Stimulated activated CD4-positive, alpha-beta T cell treated with anti-CD3 and anti-CD28 coated beads, Interleukin-1b, Interleukin-23, amount 100 ng/mL, for 48 hours (primary cell): ENCODE measurements around the gene MMD.
"Not testable (repeated sequence)": the region's sequence is repeated elsewhere in the genome, so short reads cannot be mapped to it uniquely, and the experiment has no call there.

Experiments
- DNase-seq: peaks from one replicate; pipeline ENCODE4 v3.0.0-alpha.2; 2020

Gene MMD

DNA sequence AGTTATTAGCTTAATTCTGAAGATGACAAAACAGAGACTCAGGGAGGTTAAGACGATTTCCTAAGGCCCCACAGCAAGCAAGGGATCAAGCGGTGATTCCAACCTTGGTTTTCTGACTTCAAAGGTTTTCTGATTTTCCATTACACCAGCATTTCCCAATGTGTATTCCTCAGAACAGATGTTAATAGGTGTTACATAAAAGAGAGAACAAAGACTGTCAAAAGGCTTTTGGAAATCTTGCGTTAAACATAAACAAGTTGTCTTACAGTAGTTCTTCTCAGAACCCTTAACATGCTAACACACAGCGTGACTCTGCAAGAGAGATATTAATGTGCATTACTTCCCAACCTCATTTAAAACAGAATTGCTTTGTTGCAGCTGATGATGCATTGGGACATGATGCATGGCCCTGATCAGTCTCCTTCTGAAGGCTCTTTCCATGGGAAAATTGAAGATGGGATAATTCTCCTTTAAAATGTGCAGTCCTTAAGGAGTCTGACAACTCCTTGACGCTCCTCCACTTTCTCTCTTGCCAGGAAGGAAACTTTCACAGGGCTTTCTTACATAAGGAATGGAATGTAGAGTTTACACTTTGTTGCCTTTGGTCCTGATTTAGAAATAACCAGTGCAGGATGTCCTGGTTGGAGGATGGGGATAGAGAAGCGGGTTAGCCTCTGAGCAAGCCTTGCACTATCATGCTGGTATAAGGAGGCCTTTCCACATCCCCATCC lies 21.5 kb upstream of the MMD start:
- DNase-seq = no peak

DNA sequence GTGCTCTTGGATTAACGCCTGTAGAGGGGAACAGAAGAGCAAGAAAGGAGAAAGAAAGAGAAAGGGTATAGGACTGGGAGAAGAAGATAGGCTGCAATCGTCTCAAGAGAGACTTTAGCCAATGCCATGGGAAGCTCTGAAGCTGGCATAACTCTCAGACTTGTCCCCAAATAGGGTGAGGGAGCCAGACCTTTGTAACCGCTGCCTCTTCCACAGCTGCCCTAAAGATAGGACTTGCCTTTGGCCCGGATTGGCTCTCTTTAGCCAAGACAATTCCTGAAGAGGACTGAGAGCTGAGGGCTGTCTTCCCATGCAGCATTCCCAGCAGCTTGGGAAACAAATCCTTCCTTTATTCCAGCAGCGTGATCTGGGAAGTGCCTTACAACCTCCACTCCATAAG lies 20.8 kb upstream of the MMD start:
- DNase-seq = no peak

GRCh38 chr17:55441544-55441943 lies 19.9 kb upstream of the MMD start:
- DNase-seq = no peak

- DNase-seq = no peak
Measured at GRCh38 chr17:55440391-55440790, 18.8 kb upstream of the MMD start.

- DNase-seq = no peak
Measured at GRCh38 chr17:55437159-55437605, 15.5 kb upstream of the MMD start.

DNA sequence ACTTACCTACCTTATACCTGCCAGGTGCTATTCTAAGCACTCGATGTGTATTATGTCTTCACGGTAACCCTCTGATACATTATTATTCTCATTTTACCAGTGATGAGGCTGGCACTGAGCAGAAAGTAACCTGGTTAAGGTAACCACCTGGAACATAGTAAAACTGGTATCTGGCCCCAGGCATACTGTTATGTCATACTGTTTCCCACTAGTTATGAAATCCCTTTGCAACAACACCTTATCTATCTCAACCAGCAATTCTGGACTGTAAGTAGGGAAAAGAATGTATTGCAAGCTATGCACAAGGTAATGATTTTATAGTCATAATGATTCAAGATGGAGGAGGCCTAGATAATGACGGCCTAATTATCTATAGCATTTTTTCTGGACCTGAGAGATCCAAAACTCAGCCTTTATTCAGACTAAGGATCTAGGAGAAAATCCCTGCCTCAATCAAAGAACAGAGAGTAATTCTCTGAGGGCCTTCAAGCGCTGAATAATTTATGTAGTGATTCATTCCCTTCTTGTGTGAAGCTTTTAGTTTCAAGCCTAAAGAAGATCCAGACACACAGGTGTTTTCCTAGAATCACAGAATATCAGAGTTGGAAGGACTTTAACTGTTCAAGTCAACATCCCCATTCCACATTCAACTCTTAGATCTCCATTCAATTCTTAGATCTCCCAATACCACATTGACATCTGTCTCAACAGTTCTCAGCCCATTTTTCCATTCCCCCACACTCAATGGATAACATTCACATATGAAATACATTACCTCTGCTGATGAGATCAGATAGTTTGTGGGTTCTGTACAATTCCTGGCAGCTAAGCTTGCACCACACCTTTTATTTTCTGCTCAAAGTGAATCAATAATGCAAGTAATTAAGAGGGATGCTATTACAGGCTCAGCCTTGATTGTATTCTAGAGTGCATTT lies 14.9 kb upstream of the MMD start:
- no peak for DNase-seq

GRCh38 chr17:55435408-55435807 lies 13.8 kb upstream of the MMD start:
- DNase-seq = no peak

- DNase-seq = peak; percentile 34
Measured at GRCh38 chr17:55434721-55435120, 13.1 kb upstream of the MMD start.

DNA sequence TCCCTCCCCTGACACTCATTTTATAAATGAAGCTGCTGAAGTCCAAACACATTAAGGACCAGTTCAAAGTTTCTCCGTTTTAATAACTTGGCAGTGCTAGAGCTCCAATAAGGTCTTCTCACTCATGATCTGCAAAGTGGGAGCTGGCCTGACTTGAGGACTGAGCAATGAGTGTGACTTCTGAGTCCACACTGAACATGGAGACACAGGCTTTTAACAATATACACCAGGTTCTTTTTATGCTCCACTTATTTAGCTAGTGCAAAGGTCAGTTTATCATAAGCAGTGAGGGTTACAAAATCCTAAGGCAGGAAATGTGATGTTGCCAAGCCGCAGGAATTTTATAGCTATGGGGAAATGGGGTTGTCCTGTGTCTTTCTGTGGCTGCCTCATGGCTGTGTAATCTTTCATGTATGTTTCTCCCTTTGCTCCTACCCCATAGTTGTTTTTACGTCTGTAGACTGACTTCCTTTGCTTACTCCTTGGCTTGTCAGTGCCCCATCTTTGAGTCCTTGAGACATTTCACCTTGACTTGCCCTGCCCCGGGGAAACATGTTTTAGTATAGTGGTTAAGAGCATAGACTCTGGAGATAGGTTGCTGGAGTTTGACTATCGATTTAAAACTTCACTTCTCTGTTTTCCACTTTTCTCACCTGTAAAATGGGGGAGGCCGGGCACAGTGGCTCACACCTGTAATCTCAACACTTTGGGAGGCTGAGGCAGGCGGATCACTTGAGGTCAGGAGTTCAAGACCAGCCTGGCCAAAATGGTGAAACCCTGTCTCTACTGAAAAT lies 12.2 kb upstream of the MMD start:
- no peak for DNase-seq

DNA sequence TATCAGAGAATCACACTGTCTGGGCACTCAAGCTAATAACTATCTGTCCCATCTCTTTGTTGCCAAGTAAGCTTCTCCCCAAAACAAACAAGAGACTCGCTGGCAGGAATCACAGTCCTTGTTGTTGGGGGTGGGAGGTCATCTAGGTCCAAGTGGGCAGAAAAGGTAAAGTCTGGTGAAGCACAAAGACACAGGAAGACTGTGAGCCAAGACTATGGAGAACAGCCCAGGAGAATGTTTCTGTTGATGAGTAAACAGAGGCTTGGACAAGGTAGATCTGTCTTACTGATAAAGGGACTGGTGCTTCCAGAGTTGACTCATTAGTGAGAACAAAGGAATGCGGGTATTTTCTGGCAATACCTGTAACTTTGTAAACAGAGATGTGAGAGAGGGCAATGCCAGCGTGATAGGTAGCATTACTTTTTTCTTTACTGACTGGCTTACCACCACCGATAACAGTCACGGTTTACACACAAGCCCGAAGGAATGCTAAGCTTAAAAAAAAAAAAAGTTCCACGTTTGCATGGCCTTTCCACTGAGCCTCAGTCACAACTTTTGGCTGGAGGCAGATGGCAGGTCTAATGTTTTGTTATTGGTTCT lies 11.5 kb upstream of the MMD start:
- no peak for DNase-seq

DNA sequence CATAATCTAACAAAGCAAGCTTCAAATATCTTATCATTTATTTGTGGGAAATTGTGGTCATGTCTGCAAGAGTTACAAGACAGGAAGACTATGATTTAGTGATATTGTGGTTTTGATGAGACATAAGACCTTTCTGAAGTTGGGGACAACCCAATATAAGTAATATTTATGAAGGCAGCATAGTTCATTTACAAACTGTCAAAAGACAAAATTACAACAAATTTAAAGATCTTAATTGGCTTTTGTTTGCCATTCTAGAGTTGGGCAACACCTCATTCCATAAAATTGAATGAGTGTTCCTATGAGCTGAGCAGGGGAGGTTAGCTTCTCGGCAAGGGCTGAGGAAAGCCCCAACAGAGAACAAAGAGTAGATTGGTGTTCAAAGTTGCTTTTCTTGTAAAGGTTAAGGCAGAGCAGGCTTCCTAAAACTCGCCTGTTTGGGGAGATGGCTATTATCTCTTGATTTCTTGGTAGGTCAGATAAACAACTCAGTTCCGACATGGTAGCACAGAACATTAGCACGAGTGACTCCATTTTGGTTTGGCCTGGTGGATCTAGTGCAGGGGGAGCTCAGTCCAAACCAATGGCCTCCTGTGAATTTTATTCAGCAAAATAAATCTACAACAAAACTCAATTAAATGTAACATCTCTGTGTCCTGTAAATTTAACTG lies 10.9 kb upstream of the MMD start:
- DNase-seq = no peak

GRCh38 chr17:55431914-55432313 lies 10.3 kb upstream of the MMD start:
- DNase-seq = not testable (repeated sequence)

DNA sequence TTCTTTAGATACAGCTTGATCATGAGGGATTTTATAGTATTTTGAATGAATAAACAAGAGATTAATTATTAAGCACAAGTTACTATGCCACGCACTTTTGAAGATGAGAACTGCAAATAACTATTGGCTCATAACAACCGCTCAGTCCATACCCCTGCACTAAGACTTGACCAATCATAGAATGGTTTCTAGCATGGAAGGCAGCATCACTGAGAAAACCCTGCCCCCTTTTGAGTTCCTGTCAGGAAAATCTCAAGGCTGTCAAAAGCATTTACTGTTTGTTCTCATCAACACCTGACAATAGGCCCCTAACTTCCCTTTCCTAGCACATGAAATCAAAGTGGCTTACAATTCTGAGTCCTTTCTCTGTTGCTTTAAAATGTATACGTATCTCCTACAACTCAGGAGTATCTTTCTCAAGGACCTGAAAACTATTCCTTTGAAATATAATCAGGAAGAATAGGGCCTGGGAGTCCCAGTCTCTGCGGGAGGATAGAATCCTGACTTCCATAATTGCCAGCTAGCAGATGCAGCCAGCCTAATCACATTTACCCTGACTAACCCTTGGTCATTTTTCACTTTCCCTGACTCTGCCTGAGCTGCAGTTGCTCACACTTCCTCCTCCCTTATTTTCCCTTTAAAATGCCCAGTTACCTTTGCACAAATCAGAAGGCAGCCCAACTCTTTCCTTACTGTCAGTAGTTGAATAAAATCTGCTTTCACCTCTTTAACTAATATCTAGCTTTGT lies 9.1 kb upstream of the MMD start:
- no peak for DNase-seq

DNA sequence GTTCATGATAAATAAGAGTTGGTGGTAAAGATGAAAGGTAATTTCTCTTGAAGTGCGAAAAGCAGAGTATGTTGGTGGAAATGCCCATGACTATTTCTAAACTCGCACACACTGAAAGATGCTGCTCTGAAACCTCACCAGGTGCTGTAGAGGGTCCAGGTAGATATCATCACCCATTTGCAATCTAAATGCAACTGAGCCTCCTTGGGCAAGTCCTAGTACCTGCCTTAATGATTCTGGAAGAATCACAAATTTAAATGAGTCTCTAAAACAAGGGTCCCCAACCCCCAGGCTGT lies 5.9 kb upstream of the MMD start:
- no peak for DNase-seq

DNA sequence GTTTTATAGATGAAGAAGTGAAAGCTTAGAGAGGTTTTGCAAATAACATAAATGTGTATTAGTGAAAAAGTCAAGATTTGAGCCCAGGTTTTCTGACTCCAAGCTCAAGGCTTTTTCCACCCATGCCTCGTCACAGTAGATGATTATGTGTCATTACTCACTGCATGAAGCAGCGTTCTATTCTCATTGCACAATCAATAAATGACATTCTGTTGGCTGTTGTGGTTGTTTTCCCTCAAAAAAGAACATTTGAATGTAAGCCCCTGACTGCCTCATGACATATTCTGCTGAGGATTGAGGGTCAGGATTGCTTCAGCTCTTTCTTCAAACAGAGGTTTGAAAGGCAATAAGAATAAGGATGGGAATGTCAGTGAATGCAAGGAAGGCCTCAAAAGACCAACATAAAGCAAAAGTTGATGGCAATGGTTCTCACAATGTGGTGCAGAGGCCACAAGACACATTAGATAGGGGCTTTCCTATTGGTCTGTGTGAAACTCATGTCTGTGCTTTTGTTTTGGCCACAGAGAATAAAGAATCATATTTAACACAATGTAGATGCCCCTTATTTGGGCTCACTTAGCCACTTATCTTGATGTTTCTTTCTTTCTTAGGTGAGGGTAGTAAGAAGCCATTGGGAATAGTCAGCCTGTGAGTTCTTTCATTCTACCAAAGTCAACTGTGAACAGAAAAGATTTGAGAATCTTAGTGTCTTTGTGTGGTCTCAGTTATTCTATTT lies 5.4 kb upstream of the MMD start:
- DNase-seq = no peak

DNA sequence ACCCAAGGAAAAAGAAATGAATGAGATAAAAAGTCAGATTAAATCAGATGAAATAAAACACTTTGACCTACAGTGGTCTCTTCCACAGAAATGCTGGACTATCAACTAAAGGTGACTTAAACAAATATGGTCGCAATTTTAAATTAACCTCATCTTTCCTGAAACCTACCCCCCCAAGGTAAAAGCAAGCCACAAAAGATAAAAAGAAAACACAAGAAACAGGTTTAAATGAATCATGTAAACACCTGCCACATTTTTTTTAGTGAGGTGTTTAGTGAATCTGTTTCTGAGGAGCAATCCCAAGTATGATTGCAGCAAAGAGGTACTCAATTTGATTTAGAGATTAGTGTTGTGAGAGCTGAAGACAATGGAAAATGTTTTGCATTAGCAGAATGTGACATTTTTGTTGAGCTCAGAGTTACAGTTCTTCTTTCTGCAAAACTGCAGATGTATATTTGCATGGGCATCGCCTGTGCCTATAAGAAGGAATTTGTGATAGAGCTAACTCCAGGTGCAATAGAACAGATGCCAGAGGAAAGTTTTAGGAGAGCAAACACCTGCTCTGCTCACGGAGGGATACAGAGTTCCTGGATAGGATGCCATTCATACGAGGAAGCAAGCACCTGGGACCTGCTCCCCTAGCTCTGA lies 3.4 kb upstream of the MMD start:
- DNase-seq = no peak

DNA sequence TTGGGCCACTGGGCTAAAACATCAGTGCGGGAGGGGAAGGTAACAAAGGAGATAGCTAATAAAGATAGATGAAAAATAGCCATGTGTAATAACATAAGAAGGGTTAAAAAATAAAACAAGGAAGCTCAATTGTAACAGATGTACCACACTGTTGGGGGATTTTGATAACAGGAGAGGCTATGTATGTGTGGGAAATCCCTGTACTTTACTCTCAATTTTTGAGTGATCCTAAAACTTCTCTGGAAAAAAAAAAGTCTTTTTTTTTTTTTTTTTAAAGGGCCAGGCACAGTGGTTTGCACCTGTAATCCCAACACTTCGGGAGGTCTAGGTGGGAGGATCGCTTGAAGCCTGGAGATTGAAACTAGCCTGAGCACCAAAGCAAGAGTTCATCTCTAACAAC lies 1.9 kb upstream of the MMD start:
- no peak for DNase-seq

- not testable (repeated sequence) for DNase-seq
Measured at GRCh38 chr17:55422828-55423164, 1.2 kb upstream of the MMD start.

- DNase-seq = peak; percentile 33
Measured at GRCh38 chr17:55420776-55421178, 858 bp downstream of the MMD start.

DNA sequence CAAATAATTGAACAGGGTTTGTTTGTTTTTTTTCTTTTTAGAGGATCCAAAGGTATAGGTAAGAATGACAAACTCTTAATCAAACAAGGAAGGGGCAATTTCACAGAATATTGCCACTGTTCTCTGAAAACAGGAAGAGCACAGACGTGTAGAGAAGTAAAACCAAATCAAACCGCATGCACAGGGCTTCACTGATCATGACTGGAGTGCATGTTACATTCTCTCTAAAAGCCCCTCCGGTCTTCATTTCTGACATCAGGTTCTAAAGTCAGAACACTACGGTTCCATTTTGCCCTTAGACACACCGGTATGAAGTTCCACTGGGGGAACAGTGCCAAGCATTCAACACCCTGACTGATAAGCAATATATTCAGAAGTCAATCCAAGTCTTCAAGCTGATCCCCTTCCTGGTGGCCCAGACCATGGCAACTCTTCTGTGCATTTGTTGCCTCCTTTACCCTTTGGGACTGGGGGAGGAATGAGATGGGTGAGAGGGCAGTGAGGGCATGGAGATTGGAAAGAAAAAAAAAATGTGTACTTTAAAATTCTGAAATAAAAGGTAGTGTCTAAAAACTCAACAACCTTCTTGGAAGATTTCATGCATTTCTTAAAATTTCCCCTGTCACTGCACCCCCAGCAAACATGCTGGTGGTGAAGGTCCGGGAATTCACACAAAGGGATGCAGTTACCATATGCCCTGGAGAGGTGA lies 1.4 kb downstream of the MMD start:
- DNase-seq = peak; percentile 14
